ENCODE results near the gene NDUFV2.
"Not testable (repeated sequence)": the region's sequence is repeated elsewhere in the genome, so short reads cannot be mapped to it uniquely, and the experiment has no call there.

The NDUFV2 gene

GRCh38 chr18:9102508-9103375 is at the start of gene NDUFV2:
TSS of gene NDUFV2 (plus strand) at chr18:9102699. CDS start at chr18:9102744, 45 bp downstream.
- DNase-seq: peak; percentile 57 to 97 (median 93)

GRCh38 chr18:9053814-9054213 is 48.7 kb upstream of the NDUFV2 start:
- no peak for DNase-seq

DNA sequence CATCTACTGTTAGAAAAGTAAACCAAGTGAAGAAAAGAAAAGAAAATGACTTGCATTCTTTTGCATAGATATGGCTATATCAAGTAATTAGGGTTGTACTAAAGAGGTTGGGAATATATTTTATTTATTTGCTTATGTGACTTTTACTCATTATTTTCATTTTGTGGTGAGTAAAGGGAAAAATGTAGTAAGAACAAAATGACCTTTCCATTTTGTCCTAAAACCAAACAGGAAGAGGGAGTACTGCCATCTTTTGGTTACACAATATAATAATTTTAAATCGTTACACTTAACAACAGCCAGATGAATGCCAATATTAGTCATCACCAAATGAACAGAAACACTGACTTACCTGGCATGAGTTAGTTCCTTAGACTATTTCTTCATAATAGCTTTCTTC is 47.3 kb upstream of the NDUFV2 start:
- DNase-seq: no peak

DNA sequence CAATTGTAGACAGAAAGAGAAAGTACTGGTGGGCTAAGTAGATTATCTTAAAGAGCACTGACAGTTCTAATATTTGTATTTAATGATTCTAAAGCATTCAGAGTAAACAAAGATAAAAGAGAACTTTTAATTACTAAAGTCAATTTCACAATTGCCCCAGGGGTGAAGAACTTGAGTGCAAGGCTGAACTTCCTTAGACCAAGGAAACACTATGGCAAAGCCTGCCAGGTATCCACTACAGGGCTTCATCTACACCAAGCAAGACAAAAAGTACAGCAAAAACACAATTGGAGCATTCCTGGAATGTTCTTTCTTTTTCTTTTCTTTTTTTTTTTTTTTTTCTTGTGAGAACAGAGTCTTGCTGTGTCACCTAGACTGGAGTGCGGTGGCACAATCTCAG is 46.9 kb upstream of the NDUFV2 start:
- DNase-seq: no peak

GRCh38 chr18:9057646-9058045 is 44.9 kb upstream of the NDUFV2 start:
- no peak for DNase-seq

DNA sequence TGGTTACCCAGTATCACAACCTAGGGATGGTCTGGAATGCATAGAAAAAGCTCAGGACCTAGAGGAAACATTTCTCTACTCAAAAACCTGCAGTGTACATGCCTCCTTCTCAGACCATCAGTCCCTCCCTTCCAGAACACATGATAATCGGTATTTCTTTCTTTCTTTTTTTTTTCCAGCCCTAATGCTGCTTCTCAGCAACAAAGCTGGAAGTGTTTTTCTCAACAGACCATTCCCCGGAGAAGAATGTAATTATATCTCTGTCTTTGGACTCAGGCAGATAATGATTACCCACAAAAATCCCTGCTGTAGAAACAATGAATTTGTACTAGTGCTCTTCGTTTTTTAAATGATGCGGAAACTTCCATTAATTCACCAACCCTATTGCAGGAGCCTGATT is 44.1 kb upstream of the NDUFV2 start:
- DNase-seq: no peak

DNA sequence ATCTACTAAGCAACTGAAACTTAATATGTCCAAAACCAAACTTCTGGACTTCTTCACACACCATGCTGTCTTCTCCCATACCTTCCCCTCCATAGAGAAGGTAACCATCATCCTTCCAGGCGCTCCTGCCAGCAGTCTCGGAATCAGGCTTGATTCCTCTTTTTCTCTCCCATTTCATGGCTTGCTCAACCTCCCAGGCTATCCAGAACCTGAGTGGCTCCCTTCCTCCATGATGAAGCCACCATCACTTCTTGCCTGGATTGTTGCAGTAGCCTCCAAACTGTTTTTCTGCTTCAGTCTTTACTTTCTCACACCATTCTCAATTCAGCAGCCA is 40.1 kb upstream of the NDUFV2 start:
- DNase-seq: no peak

- DNase-seq: no peak
These were observed 36.6 kb upstream of the NDUFV2 start for GRCh38 chr18:9065864-9066263.

GRCh38 chr18:9066358-9066757 is 36.1 kb upstream of the NDUFV2 start:
- no peak for DNase-seq

DNA sequence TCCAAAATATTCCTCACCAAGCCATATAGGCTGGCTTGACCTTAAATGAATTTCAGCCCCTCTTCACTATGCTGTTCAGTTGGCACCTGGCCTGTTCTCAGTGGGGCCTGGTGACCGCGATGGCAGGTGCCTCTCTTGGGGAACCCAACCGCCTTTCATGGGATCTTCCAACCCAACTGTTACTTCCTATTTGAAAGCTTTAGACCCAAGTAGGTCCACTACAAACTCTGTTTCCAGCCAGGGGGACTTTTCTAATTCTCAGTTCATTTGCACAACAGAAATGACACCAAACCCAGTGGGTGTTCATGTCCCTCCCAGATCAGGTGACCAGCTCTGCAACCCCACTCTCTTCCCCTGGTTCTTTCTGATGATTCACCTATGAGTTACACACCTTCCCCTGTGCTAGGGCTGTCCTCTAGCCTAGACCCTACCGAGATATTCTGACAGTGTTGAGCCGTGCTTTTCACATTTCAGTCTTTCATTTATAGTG is 35.6 kb upstream of the NDUFV2 start:
- no peak for DNase-seq

- DNase-seq: no peak
These were observed 34.7 kb upstream of the NDUFV2 start for GRCh38 chr18:9067823-9068222.

DNA sequence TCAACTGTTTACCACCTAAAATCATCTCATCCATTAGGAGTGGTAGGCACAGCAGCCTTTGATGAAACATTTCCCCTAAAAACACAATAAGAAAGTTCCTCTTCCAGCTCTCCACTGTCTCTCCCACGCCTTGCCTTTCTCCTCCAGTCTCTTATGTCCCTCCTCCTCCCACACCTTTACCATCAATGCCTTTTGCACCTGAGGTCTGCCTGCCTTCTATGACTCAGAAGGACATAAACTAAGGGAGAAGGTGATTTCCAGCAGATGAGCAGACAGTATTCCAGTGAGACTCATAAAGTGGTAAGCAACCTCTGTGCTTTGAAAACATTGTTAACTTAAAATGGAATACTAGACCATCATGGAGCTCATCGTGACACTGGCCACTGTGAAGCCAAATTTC is 34.2 kb upstream of the NDUFV2 start:
- DNase-seq: no peak

DNA sequence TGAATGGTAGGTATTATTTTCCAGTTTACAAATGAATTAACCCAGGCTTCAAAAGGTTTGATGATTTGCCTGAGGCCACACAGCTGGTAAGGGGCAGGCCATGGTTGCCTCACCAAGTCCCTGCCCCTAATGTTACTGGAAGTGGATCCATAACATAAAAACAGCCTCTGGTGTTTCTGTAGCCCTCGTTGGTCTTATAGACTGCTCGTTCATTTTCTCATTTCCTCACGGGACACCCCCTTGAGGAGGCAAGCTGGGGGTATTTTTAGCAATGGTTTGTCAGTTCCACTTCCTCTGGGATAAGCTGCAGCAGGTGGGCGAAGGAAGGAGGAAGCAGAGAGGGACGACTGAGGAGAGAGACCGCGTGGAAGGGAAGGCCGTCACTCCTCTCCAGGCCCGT is 32.9 kb upstream of the NDUFV2 start:
- no peak for DNase-seq

DNA sequence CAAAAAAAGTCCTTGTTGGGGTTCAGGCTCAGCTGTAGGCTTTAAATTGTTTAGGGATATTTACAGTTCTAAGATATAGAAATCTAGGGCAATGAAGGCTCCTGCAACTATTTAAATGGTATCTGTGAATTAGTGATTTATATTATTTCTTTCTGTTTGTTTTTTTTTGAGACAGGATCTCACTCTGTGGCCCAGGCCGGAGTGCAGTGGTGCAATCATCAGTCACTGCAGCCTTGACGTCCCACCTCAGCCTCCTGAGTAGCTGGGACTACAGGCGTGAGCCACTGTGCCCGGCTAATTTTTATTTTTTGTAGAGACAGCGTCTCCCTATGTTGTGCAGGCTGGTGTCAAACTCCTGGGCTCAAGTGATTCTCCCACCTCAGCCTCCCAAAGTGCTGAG is 32.3 kb upstream of the NDUFV2 start:
- DNase-seq: no peak

- DNase-seq: peak in 10 of 58 donors; percentile 2 to 52 (median 22)
These were observed 22.5 kb upstream of the NDUFV2 start for GRCh38 chr18:9079818-9080528.

GRCh38 chr18:9081940-9082339 is 20.6 kb upstream of the NDUFV2 start:
- no peak for DNase-seq

GRCh38 chr18:9082711-9083510 is 19.6 kb upstream of the NDUFV2 start:
- peak in 4 of 58 donors; percentile 2 to 24 (median 6) for DNase-seq

DNA sequence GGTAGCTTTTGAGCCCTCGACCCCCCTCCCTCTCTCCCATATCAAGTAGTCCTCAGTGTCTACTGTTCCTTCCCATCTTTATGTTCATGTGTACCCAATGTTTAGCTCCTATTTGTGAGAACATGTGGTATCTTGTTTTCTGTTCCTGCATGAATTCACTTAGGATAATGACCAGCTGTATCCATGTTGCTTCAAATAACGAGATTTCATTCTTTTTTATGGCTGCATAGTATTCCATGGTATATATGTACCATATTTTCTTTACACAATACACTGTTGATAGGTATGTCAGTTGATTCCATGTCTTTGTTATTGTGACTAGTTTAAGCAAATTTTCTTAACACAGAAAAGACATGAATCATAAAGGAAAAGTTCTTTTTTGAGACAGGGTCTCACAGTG is 16.5 kb upstream of the NDUFV2 start:
- no peak for DNase-seq

DNA sequence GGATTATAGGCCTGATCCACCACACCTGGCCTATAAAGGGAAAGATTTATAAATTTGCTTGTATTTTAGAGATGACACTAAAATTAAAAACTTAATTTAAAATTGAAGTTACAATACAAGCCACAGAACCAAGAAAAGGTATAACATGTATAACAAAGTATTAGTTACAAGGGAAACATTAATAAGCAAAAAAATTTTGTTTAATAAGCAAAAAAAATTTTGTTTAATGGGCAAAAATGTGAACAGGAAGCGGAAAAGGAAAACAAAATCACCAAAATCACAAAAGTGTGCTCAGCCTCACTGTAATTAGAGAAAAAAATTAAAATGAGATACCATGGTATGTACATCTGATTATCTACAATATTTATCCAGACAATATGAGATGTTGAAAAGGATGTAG is 15.9 kb upstream of the NDUFV2 start:
- no peak for DNase-seq

GRCh38 chr18:9087144-9087543 is 15.4 kb upstream of the NDUFV2 start:
- DNase-seq: no peak

DNA sequence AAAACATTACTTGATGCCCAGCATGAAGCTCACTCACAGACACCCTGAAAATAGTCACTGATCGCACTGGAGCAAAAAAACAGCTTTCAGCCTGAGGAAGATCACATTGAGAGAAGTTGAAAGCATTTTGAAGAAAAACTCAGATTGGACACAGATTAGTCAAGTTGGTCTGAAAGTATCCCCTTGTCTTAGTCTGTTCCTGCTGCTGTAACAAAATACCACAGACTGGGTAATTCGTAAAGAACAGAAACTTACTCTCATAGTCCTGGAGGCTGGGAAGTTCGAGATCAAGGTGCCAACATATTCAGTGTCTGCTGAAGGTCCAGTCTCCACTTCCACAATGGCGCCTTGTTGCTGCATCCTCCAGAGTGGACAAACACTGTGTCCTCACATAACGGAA is 14.2 kb upstream of the NDUFV2 start:
- DNase-seq: no peak

GRCh38 chr18:9088727-9089126 is 13.8 kb upstream of the NDUFV2 start:
- DNase-seq: not testable (repeated sequence)
